ENCODE results near the gene MARCHF9.

GRCh38 chr12:57771236-57771872, 16.5 kb downstream of the MARCHF9 start:
- TF ChIP-seq CTCF (conservative IDR thresholded peaks at IDR 0.05; ENCODE audit: low read depth, low read length) (no peak), EZH2 (IDR thresholded peaks at IDR 0.05; ENCODE audit: borderline replicate concordance, low read depth, low read length, poor library complexity, severe bottlenecking) (no peak)

Data from A673 (cell line).